UCSD-AML1 (cell line): ENCODE results near the gene TPSB2.
"Not testable (repeated sequence)": the region's sequence is repeated elsewhere in the genome, so short reads cannot be mapped to it uniquely, and the experiment has no call there.

Experiments
- DNase-seq: peaks from one replicate; lab custom pipeline; 2025; ENCODE audit not compliant: unreplicated experiment; lab: John Stamatoyannopoulos, UW

The TPSB2 gene

DNA sequence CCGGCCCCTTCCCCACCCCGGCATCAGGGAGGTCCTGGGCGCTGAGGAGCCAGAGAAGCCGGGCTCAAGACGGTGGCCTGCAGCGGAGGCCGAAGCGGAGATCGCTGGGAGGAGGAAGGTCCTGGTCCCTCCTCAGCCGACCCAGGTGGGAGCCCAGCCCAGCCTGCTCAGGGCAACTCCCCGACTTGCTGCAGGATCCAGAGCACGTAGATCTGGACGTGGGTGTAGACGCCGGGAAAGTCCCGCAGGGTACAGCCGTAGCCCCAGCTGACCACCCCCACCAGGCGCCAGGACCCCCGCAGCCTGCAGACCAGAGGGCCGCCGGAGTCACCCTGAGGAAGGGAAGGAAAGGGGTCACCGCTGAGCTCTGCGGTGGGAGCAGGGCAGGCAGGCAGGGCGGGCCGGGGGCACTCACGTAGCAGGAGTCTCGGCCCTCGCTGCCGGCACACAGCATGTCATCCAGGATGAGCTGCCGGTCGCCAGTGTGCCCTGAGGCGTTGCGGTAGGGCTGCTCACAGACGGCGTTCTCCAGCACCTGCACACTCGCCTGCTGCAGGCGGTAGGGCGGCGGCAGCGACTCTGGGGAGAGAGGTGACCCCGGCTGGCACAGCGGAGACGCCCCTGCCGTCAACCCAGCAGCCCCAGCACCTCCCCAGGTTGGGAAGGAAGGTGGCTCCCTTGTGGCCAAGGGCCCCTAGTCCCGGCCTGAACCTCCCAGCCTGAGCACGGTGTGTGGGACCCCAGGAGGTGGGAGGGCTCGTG, 31.3 kb upstream of the TPSB2 start:
- DNase-seq = no peak

DNA sequence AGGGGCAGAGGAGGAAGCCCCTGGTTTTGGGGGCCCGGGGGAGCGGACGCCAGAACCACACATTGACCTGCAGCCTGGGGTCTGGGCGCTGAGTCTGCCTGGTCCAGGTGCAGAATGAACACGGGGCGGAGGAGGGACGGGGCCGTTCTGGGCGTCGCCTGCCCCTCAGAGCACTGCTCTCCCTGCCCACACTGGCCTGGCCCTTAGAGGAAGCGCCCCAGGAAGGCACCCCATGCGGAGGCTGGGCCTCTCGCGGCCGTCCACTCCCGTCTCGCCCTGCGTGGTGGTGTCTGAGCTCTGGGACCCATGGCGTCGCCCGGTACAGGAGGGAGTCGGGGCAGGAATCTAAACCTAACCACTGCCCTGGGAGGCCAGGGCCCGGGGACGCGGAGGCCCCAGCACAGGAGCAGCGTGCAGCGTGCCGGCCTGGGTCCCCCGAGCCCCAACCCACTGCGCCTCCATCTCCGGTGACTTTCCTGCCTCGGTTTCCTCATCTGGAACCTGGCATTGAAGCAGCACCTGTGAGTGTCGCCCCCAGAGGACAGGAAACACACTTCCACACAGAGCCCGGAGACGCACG, 30.2 kb upstream of the TPSB2 start:
- no peak for DNase-seq

DNA sequence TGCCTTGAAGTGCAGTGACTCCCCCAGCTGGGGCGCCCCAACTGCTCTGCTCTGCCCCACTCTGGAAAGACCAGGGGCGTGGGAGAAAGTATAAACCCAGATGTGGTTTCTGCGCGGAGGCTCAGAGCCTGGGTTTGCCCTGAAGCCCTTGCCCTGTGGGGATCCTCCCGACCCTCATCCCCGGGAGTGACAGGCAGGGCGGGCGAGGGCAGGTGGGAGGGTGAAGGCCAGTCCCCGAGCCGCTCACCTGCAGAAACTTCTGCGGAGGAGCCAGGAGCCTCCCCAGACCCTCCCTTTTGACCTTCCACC, 29.7 kb upstream of the TPSB2 start:
- no peak for DNase-seq

DNA sequence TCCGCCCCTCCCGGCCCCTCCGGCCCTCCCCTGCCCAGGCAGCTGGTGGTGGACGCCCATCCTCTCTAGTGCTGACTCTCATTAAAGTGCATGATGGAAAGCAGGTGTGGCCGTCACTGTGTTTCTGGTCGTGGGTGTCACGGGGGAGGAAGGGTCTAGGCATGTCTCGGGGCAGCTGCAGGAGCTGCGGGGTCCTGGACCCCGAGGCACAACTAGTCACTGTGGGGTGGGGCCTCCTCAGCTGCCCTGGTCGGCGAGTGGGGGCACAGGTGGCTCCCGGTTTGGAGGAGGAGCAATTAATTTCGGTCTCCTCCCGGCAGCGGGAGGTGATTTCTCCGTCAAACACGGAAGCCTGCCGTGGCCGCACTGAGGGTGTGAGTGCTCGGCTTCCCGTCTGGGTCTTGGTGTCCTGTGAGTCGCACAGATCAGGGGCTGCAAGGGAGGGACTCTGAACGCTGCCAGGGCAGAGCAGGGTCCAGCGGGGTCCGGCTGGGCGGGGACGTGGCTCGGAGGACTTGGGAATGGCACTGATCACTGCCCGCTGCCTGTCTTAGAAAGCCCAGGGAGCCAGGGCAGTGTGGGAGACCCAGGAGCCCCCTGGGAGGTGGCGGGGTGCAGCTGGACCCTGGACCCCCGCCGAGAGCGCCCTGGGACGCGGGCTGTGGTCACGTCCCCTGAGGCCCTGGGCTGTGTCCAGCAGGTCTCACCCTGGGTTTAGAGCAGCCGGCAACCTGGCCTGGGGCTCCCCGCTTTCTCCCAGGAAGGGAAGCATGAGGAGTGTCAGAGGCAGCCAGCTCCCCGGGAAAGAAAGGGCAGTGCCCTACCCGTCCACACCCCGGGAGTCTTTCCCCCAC, 29.1 kb upstream of the TPSB2 start:
- peak; percentile 18 for DNase-seq

DNA sequence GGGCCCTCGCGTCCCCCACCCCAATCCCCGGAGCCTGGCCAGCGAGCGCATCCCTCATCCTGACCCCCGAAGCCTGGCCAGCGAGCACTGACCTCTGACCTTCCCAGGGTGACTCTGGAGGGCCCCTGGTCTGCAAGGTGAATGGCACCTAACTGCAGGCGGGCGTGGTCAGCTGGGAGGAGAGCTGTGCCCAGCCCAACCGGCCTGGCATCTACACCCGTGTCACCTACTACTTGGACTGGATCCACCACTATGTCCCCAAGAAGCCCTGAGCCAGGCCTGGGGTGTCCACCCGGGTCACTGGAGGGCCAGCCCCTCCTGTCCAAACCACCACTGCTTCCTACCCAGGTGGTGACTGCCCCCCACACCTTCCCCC, 28.2 kb upstream of the TPSB2 start:
- DNase-seq = no peak

DNA sequence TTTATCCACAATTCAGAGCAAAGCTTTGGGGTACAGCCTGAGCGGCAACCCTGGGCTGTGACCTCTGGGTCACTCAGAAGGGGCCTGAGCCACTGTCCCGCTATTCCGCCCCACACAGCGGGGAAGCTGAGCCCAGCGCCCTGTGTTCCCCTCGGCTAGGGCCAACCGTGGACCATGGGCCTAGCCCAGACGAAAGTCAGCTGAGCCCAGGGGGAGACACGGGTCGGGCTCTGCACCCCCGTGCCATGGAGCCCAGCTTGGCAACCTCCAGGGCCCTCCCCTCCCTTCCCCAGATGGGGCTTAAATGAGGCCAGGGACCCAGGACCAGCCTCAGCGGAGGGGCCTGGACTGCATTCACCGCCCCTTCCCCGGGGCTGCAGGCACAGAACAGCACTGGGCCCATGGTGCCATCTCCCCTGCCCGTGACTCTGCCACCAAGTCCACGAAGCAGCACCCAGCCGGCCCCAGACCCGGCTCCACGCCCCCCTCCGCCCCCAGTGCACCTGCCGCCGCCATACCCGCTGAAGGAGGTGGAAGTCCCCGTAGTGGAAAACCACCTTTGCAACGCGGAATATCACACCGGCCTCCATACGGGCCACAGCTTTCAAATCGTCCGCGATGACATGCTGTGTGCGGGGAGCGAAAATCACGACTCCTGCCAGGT, 27.7 kb upstream of the TPSB2 start:
- no peak for DNase-seq

DNA sequence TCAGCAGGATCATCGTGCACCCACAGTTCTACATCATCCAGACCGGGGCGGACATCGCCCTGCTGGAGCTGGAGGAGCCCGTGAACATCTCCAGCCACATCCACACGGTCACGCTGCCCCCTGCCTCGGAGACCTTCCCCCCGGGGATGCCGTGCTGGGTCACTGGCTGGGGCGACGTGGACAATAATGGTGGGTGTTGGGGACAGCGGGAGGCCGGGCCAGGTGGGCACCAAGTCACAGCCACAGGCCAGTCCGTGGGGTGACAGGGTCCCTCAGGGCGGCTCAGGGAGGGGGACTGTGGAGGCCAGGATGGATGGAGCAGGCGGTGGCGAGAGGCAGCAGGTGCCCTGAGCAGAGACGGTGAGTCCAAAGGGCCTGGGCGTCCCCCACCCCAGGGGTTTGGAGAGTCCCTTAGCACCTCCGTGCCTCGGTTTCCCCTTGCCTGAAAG, 26.9 kb upstream of the TPSB2 start:
- no peak for DNase-seq

DNA sequence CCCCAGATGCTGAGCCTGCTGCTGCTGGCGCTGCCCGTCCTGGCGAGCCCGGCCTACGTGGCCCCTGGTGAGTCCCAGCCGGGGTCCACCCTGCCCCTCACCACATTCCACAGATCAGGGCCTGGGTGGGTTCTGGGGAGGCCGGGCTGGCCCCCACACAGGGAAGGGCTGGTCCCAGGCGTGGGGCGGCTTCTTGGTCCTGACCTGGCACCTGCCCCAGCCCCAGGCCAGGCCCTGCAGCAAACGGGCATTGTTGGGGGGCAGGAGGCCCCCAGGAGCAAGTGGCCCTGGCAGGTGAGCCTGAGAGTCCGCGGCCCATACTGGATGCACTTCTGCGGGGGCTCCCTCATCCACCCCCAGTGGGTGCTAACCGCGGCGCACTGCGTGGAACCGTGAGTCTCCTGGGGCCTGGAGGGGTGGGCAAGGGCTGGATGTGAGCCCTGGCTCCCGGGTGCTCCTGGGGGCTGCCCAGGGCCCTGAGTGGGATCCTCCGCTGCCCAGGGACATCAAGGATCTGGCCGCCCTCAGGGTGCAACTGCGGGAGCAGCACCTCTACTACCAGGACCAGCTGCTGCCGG, 26.4 kb upstream of the TPSB2 start:
- not testable (repeated sequence) for DNase-seq

DNA sequence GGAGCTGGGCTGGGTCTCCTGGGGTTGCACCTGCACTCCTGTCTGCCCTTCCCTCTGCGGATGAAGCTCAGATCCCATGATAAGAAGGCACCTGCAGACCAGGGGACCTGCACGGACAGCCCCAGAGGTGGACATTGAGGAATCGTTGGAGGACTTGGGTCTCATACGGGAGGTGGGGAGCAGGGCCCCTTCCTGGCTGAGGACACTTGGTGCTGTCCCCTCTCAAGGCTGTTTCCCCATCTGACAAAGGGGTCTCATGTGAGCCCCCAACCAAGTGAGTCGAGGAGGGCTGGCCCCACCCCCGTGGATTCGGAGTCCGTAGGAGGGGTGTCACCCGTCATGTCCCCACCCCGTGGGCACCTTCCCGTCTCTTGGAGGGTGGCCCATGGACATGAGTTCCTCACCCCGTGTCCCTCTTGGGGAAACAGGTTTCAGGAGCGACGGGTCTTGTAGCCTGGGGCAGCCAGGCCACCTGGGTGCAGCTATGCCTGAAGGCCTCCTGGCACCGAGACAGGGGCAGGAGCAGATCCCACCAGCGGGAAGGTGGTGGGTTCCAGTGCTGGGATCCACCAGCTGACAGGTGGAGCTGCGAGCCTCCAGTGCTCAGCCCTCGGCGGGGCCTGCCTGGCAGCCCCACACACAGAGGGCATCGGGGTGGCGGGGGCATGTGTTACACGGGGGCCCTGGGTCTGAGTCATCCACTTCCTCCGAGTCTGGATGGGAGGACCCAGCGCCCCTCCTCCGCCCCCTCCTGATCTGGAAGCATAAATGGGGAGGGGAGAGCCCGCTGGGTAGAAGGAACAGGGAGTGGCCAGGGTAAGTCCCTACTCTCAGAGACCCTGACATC, 25.5 kb upstream of the TPSB2 start, which contains the start of gene TPSD1:
Gene TPSD1 (plus strand): TSS at position 794 of the 847 bp plus-strand sequence. CDS start 212 bp downstream, outside the sequence.
- not testable (repeated sequence) for DNase-seq

DNA sequence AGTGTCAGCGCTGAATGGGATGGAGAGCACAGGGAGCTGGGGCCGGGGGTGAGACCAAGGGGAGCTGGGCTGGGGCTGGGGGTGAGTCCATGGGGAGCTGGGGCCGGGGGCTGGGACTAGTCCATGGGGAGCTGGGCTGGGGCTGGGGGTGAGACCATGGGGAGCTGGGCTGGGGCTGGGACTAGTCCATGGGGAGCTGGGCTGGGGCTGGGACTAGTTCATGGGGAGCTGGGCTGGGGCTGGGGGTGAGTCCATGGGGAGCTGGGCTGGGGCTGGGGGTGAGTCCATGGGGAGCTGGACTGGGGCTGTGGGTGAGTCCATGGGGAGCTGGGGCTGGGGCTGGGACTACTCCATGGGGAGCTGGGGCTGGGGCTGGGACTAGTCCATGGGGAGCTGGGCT, 24.8 kb upstream of the TPSB2 start:
- not testable (repeated sequence) for DNase-seq

DNA sequence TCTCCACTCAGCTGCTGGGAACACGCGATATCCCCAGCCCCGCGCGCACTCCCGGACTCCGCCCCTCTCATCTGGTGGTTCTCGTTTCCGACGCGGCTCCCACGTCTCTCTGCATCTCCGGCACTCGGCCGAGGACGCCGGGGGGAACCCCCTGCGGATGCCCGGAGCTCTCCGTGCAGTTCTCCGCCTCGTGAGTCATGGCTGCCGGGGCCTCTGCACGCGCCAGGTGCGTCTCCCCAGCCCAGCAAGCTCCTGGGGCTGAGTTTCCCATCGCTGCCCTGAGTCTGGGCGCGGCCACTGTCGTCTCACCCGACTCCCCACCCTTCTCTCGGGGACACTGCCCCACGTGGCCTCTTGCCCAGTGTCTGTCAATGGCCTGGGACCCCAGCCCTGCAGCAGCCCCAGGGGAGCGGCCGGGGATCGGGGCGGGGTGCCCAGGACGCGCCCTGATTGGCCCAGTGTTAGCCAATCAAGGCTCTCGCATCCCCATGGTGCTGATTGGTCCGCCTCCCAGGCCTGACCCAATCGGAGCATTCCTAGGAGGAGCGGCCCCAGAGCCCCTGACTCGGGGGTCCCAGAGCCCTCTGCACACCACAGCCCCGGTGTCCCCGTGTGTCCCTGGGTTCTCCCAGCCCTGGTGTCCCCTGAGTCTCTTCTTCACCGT, 23.8 kb upstream of the TPSB2 start:
- not testable (repeated sequence) for DNase-seq

DNA sequence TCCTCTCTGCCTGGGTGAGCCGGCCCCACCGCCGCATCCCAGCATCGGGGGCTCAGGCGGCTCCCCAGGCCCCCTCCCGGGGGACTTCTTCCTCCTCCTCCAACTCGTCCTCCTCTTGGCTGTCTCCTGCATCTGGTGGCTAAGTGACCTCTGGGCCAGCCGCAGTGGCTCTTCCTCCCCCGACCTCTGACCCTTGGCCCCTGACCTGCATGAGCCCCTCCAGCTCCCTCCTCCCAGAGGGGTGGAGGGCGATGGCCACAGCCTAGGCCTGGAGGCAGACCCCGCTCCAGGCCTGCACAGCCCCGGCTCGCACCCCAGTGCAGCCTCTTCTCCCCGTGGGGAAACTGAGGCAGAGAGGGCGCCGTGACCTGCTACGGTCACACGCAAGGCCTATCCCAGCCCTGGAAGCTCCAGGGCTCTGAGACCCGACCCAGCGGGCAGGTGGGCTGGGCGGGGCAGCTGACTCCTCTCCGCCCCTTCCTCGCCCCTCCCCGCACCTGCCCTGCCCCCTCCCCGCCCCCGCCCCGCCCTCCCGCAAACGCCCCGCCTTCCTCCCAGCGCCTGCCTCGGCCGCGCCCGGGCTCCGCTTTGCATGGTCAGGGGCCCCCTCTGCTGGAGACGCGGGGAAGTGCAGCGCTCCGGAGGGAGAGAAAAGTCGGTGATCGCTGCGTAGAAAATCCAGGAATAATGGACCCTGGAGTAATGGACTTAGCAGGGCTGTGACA, 19.2 kb upstream of the TPSB2 start:
- not testable (repeated sequence) for DNase-seq

DNA sequence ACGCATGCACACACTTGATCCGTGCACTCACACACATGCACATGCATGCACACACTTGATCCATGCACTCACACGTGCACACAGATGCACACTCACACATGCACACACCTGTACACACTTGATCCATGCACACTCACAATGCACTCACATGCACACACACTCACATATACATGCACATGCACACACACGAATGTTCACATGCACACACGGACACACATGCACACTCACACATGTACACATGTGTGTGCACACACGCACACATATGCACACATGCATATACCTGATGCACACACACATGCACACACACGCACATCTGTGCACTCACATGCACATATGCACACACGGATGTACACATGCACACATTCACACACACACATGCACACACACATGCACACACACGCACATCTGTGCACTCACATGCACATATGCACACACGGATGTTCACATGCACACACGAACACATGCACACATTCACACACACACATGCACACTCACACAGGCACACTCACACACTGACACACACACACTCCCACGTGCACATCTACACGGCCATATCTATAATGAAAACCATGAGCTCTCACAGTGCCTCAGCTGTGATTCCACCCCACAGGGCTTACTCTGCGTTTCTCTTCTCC, 18.0 kb upstream of the TPSB2 start:
- DNase-seq = not testable (repeated sequence)

DNA sequence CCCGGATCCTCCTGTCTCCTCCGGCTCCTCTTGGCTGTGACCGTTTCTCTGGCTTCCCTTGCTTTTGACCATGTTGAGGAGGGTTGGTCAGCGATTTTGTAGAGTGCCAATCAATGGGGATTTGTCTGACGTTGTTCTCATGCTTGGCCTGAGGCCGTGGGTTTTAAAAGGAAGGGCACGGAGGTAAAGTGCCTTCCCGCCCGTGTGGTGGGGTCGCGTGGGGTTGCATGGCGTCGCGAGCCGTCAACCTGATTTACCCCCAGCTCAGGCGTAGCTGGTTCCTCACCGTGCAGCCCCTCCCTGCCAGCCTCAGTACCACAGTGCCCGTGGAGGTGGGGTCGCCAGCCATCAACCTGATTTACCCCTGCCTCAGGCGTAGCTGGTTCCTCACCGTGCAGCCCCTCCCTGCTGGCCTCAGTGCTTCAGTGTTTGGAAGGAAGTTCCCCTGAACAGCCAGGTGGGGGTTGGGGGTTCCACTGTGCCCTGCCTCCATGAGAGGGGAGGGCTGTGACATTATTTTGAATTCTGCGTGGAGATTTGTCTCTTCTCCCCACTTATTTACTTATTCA, 15.6 kb upstream of the TPSB2 start:
- DNase-seq = peak; percentile 48

DNA sequence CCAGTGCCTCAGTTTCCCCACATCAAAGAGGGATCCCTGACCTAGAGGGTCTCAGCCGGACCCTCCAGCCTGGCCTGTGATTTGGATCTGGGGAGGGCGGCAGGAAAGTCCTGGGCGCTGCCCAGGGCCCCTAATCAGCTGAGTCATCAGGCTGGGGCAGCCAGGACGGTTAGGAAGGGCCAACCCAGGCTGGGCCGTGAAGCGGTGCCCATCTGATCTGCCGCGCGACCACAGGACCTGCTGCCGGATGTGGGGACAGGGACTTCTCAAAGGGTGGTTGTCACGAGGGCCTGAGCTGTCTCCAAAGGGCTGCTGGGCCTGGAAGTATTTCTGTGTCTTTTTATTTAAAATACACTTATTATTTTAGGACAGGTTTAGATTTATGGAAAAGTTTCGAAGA, 14.9 kb upstream of the TPSB2 start:
- peak; percentile 81 for DNase-seq

DNA sequence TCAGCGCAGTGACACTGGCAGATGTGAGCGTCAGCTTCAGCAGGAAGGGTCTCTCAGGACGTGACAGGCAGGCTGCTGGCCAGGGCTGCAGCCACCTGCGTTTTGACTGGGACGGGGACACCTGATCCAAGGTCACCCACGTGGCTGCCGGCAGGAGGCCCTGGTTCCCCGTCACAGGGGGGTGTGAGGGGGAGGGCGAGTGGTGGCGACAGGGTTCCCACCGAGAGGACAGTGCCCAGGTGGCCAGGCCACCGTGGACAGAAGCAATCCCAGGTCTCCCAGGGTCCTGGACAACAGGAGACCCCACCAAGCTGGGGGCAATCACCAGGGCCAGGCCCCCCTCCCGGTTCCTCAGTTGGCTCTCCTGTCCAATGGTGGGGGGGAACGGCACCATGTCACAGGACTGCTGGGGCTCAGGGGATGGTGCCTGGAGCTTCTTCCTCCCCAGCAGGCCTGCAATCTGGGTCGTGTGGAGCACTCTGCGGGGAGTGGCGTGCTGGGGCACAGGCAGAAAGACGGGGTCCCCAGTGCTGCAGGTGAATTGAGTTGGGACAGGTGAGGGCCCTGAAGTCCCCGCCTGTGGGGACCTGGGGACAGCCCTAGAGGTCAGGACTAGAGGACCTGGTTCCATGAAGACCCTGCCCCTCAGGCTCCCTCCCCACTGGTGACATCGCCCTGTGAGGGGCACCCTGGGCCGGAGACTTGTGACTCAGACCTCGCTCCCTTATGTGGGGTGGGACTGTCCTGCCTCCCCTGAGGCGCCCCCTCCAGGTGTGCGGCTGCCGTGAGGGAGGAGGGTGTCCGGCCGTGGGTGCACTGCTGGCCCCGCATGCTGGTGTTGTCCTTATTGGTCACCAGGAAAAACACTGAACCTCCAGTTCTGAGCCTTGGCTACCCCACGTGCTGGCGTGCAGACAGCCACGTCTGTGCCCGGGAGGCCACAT, 14.2 kb upstream of the TPSB2 start:
- not testable (repeated sequence) for DNase-seq

DNA sequence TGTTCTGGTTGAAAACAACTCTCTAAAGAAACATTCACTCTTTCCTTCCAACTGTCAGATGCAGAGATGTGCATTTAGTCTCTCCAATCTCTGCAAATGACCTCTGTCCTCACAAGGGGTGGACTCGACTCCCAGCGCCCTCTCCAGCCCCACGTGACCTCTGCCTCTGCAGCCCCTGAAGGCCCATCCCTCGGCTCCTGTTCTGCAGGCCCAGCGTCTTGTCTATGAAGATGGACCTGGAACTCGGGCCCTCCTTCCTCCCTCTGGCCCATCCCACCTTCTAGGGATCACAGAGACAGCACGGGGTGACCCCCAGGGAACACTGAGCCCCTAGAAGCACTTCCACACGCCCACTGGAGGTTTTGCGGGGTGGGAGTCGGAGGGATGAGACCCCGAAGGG, 13.4 kb upstream of the TPSB2 start:
- not testable (repeated sequence) for DNase-seq
